ENCODE data around the gene SERPINC1. TPM values are rescaled to one million over a fixed set of nuclear protein-coding genes. Genes with fewer than 3 reads are reported as not detected.

The SERPINC1 gene
- total and polyA plus RNA-seq, 2 of the 13 experiments (the other 11 are each of a cell fraction or from before 2014, with no cell fraction given), result 142 to 205 TPM

GRCh38 chr1:173925306-173926242 is 8.4 kb upstream of the SERPINC1 start (continued):
- TF ChIP-seq MTF1 (CRISPR knock-in tag; IDR thresholded peaks at IDR 0.05) (no peak), CENPX (CRISPR knock-in tag; IDR thresholded peaks at IDR 0.05) (no peak), ISL2 (CRISPR knock-in tag; IDR thresholded peaks at IDR 0.05) (peak; percentile 59; the same call in 1 of the 2 replicates), TARDBP (CRISPR knock-in tag; IDR thresholded peaks at IDR 0.05) (no peak), PBX2 (CRISPR knock-in tag; IDR thresholded peaks at IDR 0.05) (no peak), HOXD1 (CRISPR knock-in tag; IDR thresholded peaks at IDR 0.05) (no peak), EZH2 (conservative IDR thresholded peaks at IDR 0.05; ENCODE audit: low read depth, low read length) (no peak), ZNF225 (CRISPR knock-in tag; IDR thresholded peaks at IDR 0.05) (no peak), ZNF282 (IDR thresholded peaks at IDR 0.05; ENCODE audit: partially characterized antibody) (no peak), ZFP91 (CRISPR knock-in tag; IDR thresholded peaks at IDR 0.05; ENCODE audit: borderline replicate concordance) (0 out of 2 replicates have a peak, but pooled peaks have one; percentile 23), ZNF253 (CRISPR knock-in tag; IDR thresholded peaks at IDR 0.05; ENCODE audit: borderline replicate concordance) (no peak), U2AF1 (optimal IDR thresholded peaks at IDR 0.05; ENCODE audit: low read depth, low read length) (no peak), ISX (CRISPR knock-in tag; conservative IDR thresholded peaks at IDR 0.05) (no peak), MBD4 (IDR thresholded peaks at IDR 0.05; ENCODE audit: borderline replicate concordance, low read length) (no peak), FOXC1 (CRISPR knock-in tag; IDR thresholded peaks at IDR 0.05; ENCODE audit: borderline replicate concordance) (no peak), ZNF451 (CRISPR knock-in tag; IDR thresholded peaks at IDR 0.05) (no peak), ATF7 (IDR thresholded peaks at IDR 0.05) (no peak), ATF7 (CRISPR knock-in tag; IDR thresholded peaks at IDR 0.05) (no peak), RCOR2 (CRISPR knock-in tag; IDR thresholded peaks at IDR 0.05) (no peak), GPBP1L1 (CRISPR knock-in tag; IDR thresholded peaks at IDR 0.05) (no peak), NCOA1 (CRISPR knock-in tag; IDR thresholded peaks at IDR 0.05) (no peak), ZBTB2 (CRISPR knock-in tag; IDR thresholded peaks at IDR 0.05; ENCODE audit: low read depth) (no peak)
- TF ChIP-seq, protein P1, sequence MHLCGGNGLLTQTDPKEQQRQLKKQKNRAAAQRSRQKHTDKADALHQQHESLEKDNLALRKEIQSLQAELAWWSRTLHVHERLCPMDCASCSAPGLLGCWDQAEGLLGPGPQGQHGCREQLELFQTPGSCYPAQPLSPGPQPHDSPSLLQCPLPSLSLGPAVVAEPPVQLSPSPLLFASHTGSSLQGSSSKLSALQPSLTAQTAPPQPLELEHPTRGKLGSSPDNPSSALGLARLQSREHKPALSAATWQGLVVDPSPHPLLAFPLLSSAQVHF (CRISPR knock-in tag; IDR thresholded peaks at IDR 0.05), result no peak
- TF ChIP-seq, protein P2, sequence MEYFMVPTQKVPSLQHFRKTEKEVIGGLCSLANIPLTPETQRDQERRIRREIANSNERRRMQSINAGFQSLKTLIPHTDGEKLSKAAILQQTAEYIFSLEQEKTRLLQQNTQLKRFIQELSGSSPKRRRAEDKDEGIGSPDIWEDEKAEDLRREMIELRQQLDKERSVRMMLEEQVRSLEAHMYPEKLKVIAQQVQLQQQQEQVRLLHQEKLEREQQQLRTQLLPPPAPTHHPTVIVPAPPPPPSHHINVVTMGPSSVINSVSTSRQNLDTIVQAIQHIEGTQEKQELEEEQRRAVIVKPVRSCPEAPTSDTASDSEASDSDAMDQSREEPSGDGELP (IDR thresholded peaks at IDR 0.05; ENCODE audit: borderline replicate concordance, low read depth), result no peak

Data from HepG2 (cell line).